ENCODE data around the gene C1orf50. TPM values are rescaled to one million over a fixed set of nuclear protein-coding genes. Genes with fewer than 3 reads are reported as not detected.

Gene C1orf50
- total RNA-seq, 1 experiment from 2014 or later: 7.7 TPM

DNA sequence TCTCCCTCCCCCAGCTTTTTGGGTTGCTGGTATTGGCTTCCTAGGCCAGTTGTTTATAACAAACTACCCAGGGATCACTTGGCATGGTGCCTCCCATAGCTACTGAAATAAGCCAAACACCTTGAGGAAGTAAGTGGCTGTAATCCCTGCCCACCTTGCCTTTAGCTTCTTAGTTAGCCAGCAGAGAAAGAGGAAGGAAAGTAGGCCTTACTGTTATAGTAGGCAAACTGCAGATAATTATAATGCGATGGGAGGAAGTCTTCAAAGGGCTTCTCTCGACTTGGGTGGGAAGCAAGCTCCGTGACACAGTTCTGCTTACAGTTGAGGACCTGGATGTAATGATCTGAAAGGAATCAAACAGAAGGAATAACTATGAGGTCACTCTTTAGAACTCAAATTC is 8.4 kb upstream of the C1orf50 start:
- Mint-ChIP-seq H3K36me3 (ENCODE audit: insufficient read depth in 1 of 3, low read depth in 3 of 3) (peaks cover 34 to 69% (median 67%) of the 10 kb centered on the region in 3 experiments), H3K4me1 (peaks cover 0 to 3% of the 10 kb centered on the region in 2 experiments; a peak in 3 of 4 replicates), H3K27me3 (ENCODE audit: low read depth) (no peaks in the 10 kb centered on the region), H3K9me3 (no peaks in the 10 kb centered on the region), H3K4me3 (no peak overlapping the region), H3K27ac (no peak overlapping the region; a peak in 1 of 7 replicates)
- Histone ChIP-seq H3K27ac (ENCODE audit: insufficient read length, low read depth, low read length) (no peak overlapping the region), H2BK12ac (ENCODE audit: insufficient read length, low read depth, low read length) (no peak overlapping the region), H2BK20ac (ENCODE audit: low read depth, low read length, poor library complexity, severe bottlenecking) (no peak overlapping the region), H3K79me2 (ENCODE audit: insufficient read depth, low read length) (no peaks in the 10 kb centered on the region), H3K23ac (ENCODE audit: insufficient read length, low read depth, low read length) (no peak overlapping the region), H4K8ac (replicated peaks; ENCODE audit: insufficient read length, low read depth, low read length) (no peak overlapping the region), H3K4me1 (ENCODE audit: insufficient read depth, low read length) (no peaks in the 10 kb centered on the region), H4K91ac (ENCODE audit: insufficient read length, low read depth, low read length) (no peak overlapping the region), H3K27me3 (ENCODE audit: insufficient read depth, low read length) (no peaks in the 10 kb centered on the region), H2BK15ac (ENCODE audit: low read depth, low read length) (no peak overlapping the region), H3K79me1 (ENCODE audit: insufficient read depth, low read depth, low read length, poor library complexity, severe bottlenecking) (no peaks in the 10 kb centered on the region), H3K4ac (ENCODE audit: low read depth, low read length) (no peak overlapping the region), H3K9ac (ENCODE audit: extremely low read depth, insufficient read length, low read length) (no peak overlapping the region), H3K18ac (ENCODE audit: insufficient read length, low read depth, low read length) (no peak overlapping the region), H2BK120ac (ENCODE audit: low read depth, low read length, poor library complexity, severe bottlenecking) (no peak overlapping the region), H4K20me1 (ENCODE audit: control insufficient read depth, insufficient read depth, insufficient read length) (no peaks in the 10 kb centered on the region), H2BK5ac (ENCODE audit: insufficient read length, low read length) (no peak overlapping the region), H4K5ac (ENCODE audit: insufficient read length, low read depth, low read length) (no peak overlapping the region), H2AK5ac (ENCODE audit: insufficient read length, low read length) (no peak overlapping the region), H3K23me2 (ENCODE audit: insufficient read length, low read depth, low read length, poor library complexity, severe bottlenecking) (no peaks in the 10 kb centered on the region), H3T11ph (ENCODE audit: low read length) (no peak overlapping the region), H3K9me3 (ENCODE audit: control insufficient read depth, low read depth, low read length) (no peaks in the 10 kb centered on the region), H2AFZ (ENCODE audit: low read length) (no peak overlapping the region), H3K14ac (ENCODE audit: insufficient read depth, low read length) (no peak overlapping the region), H3K4me2 (ENCODE audit: insufficient read depth, insufficient read length, low read length) (no peak overlapping the region), H3K56ac (ENCODE audit: insufficient read length, low read depth, low read length) (no peak overlapping the region)
- no peak for DNase-seq
- WGBS (ENCODE audit: extremely low coverage, insufficient read length, low lambda C conversion rate): no CpG with 5 or more reads among the region's 3 CpGs
- TF ChIP-seq, protein P1, sequence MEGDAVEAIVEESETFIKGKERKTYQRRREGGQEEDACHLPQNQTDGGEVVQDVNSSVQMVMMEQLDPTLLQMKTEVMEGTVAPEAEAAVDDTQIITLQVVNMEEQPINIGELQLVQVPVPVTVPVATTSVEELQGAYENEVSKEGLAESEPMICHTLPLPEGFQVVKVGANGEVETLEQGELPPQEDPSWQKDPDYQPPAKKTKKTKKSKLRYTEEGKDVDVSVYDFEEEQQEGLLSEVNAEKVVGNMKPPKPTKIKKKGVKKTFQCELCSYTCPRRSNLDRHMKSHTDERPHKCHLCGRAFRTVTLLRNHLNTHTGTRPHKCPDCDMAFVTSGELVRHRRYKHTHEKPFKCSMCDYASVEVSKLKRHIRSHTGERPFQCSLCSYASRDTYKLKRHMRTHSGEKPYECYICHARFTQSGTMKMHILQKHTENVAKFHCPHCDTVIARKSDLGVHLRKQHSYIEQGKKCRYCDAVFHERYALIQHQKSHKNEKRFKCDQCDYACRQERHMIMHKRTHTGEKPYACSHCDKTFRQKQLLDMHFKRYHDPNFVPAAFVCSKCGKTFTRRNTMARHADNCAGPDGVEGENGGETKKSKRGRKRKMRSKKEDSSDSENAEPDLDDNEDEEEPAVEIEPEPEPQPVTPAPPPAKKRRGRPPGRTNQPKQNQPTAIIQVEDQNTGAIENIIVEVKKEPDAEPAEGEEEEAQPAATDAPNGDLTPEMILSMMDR (conservative IDR thresholded peaks at IDR 0.05): no peak
